Sigmoid colon (tissue), 4 donors: ENCODE data around the gene ARHGDIB.

ENCODE experiments used
- CTCF ChIP-seq, 4 experiments: fragments of 450-650 bp in 3 of 4; fragments of 200-600 bp in 1 of 4; IDR thresholded peaks; one replicate each; pipeline ENCODE4 v1.5.1; 2016 to 2019; ENCODE audit warnings: antibody characterized with exemption in 4 of 4, mild to moderate bottlenecking in 3 of 4, moderate library complexity in 2 of 4
- EP300 ChIP-seq, 4 donors: sonication (generic); formaldehyde crosslinking; IDR thresholded peaks; one replicate each; pipeline ENCODE4 v1.6.1; 2017; ENCODE audit warnings: antibody characterized with exemption in 4 of 4
- POLR2A ChIP-seq, 2 donors: fragments of 450-650 bp; IDR thresholded peaks; one replicate each; pipeline ENCODE4 v1.6.1; 2016; ENCODE audit warnings: antibody characterized with exemption in 2 of 2, mild to moderate bottlenecking in 2 of 2, moderate library complexity in 2 of 2
- POLR2AphosphoS5 ChIP-seq, 4 donors: sonication (generic); formaldehyde crosslinking; IDR thresholded peaks; one replicate each; pipeline ENCODE4 v1.6.1; 2017; ENCODE audit warnings: antibody characterized with exemption in 4 of 4

GRCh38 chr12:14911131-14911530 lies 50.3 kb downstream of the ARHGDIB start:
- TF ChIP-seq CTCF (IDR thresholded peaks at IDR 0.05) (no peak), POLR2A (IDR thresholded peaks at IDR 0.05) (no peak), POLR2AphosphoS5 (IDR thresholded peaks at IDR 0.05) (no peak), EP300 (IDR thresholded peaks at IDR 0.05) (no peak)
